Activated CD4-positive, alpha-beta T cell treated with anti-CD3 and anti-CD28 coated beads, Interleukin-2, amount 50 U/mL, for 24 hours (primary cell): ENCODE measurements around the gene DGKQ.
"Not testable (repeated sequence)": the region's sequence is repeated elsewhere in the genome, so short reads cannot be mapped to it uniquely, and the experiment has no call there.

ENCODE experiments used
- DNase-seq, 2 donors: peaks; one replicate each; pipeline ENCODE4 v3.0.0-alpha.2; 2020; ENCODE audit warnings: low read depth in 1 of 2, low spot score in 1 of 2

DGKQ gene

GRCh38 chr4:925771-926500, 47.4 kb downstream of the DGKQ start:
- no peak for DNase-seq

- DNase-seq: no peak
These were observed 48.2 kb downstream of the DGKQ start for GRCh38 chr4:925171-925570.

GRCh38 chr4:924107-925096, 49.0 kb downstream of the DGKQ start:
- DNase-seq: no peak

DNA sequence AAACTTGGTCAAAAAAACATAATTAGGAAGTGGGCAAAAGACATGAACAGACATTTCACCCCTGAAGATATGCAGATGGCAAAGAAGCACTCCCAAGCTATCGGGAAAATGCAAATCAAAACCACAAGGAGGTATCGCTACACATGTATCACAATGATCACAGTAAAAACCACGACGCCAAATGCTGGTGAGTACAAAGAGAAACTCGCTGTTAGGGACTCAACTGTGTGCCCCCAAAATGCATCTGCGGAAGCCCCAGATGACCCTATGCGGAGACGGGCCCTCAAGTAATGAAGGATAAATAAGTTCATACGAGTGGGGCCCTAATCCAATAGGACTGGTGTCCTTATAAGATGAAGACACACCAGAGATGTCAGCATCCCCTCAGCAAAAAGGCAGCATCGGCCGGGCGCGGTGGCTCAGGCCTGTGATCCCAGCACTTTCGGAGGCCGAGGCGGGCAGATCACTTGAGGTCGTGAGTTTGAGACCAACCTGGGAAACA, 51.5 kb downstream of the DGKQ start:
- no peak for DNase-seq

DNA sequence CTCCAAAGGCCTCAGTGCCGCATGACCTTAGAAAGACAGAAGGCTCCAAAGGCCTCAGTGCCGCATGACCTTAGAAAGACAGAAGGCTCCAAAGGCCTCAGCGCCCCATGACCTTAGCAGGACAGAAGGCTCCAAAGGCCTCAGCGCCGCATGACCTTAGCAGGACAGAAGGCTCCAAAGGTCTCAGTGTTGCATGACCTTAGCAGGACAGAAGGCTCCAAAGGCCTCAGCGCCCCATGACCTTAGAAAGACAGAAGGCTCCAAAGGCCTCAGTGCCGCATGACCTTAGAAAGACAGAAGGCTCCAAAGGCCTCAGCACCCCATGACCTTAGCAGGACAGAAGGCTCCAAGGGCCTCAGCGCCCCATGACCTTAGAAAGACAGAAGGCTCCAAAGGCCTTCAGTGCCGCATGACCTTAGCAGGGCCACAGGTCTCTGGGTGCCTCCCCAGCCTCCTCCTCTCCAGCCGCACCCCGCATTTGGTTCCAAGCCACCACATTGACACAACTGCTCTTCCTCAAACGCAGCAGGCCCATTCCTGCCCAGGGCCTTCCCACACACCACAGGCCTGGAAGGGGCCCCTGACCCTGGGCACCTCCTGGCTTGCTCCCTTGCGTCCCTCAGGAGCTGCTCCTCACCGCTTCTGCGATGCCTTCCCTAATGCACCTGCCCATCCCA, 54.2 kb downstream of the DGKQ start:
- not testable (repeated sequence) for DNase-seq

DNA sequence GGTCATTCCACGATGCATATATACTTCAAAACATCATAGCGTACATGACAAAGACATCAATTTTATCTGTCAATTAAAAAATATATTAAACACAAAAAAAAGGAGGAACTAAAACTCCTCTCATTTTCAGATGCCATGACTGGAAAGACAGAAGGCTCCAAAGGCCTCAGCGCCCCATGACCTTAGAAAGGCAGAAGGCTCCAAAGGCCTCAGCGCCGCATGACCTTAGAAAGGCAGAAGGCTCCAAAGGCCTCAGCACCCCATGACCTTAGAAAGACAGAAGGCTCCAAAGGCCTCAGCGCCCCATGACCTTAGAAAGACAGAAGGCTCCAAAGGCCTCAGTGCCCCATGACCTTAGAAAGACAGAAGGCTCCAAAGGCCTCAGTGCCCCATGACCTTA, 54.8 kb downstream of the DGKQ start:
- DNase-seq: not testable (repeated sequence)

DNA sequence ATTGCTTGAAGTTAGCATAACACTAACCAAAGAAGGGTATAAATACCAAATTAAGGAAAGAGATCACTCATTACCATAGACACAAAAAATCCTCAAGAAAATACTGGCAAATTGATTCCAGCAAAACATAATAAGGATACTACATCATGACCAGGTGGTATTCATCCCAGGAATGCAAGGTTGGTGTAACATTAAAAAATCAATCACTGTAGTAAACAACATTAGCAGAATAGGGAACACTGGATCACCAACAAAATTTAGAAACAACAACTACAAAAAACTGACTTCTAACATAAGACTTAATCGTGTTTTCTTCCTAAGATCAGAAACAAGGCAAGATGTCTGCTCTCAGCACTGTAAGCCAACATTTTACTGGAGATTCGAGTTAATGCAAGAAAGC, 55.4 kb downstream of the DGKQ start:
- no peak for DNase-seq

DNA sequence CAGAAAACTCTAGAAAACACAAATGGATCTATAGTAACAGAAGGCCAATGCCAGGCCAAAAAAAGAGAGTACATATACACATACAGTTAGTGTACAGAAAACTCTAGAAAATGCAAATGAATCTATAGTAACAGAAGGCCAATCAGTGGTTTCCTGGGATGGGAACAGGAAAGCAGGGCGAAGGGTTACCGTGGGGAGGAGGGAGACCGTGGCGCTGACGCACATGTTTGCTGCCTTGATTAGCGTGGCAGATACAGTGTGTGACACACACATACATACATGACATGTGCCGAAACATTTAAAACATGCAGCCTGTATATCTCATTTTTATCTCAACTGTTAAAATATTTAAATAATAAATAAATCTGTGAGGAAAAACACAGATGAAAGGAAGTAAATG, 55.9 kb downstream of the DGKQ start:
- no peak for DNase-seq

GRCh38 chr4:915595-915994, 57.8 kb downstream of the DGKQ start:
- no peak for DNase-seq

- no peak for DNase-seq
These were observed 58.3 kb downstream of the DGKQ start for GRCh38 chr4:915041-915474.

DNA sequence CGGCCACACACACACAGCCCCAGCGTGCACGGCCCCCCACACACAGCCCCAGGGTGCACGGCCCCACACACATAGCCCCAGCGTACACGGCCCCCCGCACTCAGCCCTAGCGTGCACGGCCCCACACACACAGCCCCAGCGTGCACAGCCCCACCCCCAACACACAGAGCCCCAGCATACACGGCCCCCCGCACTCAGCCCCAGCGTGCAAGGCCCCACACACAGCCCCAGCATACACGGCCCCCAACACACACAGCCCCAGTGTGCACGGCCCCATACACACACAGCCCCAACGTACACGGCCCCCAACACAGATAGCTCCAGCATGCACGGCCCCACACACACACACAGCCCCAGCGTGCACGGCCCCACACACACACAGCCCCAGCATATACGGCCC, 58.8 kb downstream of the DGKQ start:
- no peak for DNase-seq

GRCh38 chr4:913280-913618, 60.1 kb downstream of the DGKQ start:
- no peak for DNase-seq

GRCh38 chr4:912548-913279, 60.7 kb downstream of the DGKQ start:
- no peak for DNase-seq

DNA sequence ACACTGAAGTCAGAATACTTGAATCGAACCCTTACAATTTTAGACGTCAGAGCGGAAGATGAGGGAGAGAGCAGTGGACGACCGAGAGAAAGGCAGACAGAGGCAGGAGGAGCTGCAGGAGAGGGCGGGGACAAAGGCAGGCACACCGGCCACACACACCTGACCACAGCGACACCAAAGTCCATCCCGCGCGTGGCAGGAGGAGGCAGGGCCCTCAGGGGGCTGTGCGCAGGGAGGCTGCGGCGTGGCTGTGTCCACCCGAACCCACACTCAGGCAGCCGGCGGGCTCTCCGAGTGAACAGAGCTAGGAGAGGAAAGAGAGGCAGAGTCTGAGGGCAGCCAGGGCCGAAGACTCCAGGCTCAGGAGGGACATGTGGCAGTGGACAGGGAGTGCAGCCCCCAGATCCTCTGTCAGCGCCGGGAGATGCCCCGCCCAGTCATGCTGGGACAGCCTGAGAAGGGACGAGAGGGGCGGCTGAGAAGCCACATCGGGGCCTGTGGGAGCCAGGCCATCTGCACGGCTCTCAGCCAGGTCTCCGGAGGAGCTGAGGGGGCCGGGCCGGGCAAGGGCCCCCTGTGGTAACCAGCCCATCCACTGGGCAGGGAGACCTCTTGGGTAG, 61.4 kb downstream of the DGKQ start:
- no peak for DNase-seq

GRCh38 chr4:911221-911751, 62.1 kb downstream of the DGKQ start:
- no peak for DNase-seq

DNA sequence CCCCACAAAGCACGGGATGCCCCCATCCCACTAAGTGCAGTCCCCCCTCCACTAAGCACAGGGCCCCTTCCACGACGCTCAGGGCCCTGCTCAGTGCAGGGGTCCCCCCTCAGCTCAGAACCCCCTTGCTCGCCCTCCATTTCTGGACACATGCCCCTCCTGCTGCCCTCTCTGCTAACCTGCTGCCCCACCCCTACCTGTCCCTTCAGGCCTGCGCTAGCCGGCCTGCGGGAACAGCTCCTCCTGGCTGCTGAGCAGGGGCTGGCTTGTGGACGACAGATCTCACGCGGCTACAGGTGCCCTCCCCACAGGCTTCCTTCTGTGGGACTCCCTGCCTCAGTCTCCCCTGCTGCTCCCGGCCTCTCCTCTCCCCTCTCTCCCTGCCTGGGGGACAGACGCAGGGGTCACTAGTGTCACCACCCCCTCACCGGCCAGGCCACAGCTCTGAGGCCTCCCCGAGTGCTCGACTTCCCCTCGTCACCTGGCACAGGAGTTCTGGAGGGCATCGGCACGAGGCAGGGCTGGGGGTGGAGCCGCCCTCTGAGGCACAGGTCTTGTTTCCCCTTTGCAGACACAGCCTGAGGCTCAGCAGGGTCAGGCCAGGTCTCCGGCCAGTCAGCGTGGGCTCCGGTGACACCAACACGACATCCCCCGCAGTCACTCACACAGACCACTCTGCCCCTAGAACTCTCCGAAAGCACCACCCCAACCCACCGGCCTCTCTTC, 62.8 kb downstream of the DGKQ start:
- DNase-seq: no peak

GRCh38 chr4:909821-910220, 63.5 kb downstream of the DGKQ start:
- no peak for DNase-seq

- DNase-seq: no peak
These were observed 64.2 kb downstream of the DGKQ start for GRCh38 chr4:909131-909571.
